Fibroblast of gingiva (primary cell): ENCODE data around the gene ATP6V1B1.

Source experiments
- DNase-seq: peaks from one replicate; pipeline ENCODE4 v3.0.0-alpha.2; 2011; ENCODE audit warnings: low read depth

The ATP6V1B1 gene

DNA sequence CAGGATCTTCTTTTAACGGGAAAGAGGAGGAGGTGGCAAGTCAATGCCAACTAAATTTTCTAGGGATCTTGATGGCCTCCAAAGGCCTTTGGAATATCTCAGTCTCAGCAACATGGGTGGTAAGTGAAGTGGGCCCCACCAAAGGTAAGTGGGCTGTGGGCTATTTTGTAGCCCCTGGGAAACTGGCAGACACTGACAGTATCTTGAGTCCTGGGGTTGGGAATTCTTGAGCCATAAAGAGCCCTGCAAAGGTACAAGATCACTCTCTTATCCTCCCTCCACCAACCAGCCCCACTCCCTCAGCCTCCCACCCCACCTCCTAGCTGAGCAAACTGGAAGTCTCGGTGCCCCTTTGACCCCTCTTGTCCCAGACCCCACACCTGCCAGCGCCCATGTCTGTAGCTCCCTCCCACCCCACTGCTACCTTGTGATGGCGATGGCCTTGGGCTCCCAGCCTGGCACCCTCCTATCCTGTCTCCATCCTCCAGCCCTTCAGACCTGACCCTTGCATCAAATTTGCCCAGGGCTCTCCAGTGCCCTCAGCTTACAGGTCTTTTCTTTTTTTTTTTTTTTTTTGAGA is 8.5 kb downstream of the ATP6V1B1 start:
- no peak for DNase-seq

DNA sequence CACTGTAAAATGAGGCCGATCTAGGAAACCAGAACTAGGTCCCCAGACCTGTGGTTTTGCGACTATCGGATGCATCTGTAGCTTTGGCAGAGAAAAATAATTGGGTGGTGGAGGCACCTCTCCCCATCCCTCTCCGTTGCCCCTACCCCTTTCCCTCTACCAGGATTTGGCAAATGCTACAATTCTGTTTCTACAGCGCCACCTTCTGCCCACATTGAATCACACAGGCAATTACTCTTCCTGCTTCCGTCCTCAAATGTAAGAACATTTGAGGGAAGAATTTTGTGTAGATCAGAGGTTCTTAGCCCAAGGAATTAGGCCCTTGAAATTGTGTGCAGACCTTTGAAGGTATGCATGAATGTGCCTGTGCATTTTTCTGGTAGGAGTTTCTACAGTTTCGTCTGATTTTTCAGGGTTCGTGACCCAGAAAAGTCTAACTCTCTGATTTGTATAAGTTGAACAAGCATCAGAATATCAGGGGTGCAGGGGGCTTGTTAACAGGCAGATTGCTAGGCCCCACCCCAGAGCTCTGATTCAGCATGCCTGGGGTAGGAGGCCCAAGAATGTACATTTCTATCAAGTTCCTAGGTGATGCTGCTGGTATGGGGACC is 11.2 kb downstream of the ATP6V1B1 start:
- peak; percentile 32 for DNase-seq

DNA sequence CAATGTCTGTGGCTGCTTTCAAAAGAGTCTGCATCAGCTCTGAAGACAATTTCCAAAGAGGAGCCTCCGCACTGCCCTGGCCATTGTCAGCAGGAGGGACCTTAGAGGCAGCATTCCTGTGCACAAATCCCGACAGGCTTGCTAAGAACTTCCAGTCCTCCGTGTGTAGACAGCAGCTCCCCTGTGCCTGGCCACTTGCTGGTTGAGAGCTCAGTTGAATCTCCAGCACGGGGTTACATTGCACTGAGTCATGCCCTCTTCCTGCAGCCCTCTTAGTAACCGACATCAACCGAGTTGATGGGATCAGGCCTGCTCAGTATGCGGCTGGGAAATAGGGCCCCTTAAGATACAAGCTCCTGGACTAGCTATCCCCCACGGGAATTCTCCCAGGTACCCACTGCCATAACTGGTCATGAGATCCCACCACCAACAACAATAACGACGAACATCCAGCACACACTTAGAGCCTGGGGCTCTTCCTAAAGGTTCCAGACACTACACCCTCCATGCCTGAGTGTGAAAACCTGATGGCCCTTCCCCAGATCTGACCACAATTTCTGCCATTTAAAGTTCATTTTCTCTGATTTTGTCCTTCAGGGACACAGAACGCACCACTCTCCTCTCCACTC is 12.0 kb downstream of the ATP6V1B1 start:
- peak; percentile 15 for DNase-seq

DNA sequence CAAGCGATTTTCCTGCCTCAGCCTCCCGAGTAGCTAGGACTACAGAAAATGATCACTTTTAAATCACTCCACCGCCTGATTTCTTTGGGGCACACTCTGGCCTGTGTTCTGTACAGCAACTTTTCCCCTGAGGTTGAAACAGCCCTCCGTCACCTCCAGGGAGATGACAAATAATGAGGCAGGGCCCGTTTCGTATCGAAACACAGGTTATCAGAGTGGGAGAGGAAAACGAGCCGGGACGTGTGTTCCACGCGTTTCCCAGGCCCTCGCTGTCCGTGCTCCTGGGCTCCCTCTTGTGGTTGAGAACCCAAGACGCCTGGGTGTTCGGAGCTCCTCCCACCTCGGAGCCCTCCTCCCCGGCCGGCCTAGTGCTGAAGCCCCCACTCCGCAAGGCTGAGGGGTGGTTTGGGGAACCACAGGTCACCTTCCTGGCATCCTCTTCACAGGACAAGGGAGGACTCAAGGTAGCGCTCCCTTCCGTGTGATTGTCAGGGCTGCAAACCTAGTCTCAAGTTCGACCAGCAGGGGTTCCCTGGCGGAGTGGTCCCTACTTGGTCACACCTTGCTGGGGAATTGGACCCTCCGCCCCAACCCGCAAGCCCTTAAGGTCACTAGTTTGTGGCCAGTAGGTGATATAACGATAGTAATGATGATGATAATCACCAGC is 12.8 kb downstream of the ATP6V1B1 start:
- peak; percentile 62 for DNase-seq

DNA sequence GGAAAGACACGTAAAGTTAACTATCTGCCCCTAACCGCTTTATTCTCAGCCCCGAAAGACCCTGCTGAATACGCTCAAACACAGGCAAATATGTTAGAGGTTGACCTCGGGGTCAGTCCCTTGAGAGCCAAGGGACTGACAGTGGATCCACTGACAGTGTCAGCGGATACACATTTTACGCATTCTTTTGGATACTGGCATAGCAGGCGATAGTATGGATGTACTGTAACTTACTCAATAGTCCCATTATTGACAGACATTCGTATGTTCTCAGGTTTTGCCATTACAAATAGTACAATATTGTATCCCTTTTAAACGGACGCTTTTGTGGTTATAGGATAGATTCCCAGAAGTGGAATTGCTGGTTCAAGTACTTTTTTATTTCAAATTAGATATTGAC is 13.4 kb downstream of the ATP6V1B1 start:
- DNase-seq = no peak

DNA sequence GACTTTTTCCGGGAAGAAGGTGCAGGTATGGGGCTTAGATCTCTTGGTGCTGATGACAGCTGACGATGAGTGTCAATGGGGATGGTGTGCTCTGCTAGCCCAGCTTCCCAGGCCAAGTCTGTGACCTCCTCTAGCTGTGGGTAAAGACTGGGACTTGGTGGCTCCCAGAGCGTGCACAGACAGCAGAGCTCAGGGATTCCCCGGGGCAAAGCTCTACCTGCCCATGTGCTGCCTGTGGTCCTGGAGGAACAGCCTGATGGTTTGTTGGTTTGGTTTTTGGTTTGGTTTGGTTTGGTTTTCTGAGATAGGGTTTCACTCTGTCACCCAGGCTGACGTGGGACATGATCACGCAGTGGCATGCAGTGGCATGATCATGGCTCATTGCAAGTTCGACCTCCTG is 19.2 kb downstream of the ATP6V1B1 start:
- no peak for DNase-seq

DNA sequence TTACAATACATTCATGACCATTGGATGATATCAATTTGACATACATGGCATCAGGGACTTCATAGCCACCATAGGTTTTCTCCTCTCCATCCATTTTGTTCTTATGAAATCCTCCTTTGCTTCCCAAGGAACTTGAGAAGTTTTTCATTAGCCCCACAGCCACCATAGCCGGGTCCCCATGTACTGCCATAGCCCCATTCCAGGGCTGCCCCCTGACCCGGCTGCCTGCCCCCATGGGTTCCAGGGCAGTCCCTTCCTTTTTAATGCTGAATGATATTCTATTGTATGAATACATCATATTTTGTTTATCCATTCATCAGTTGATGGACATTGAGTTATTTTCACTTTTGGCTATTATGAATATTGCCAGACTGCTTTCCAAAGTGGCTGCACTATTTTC is 20.4 kb downstream of the ATP6V1B1 start:
- DNase-seq = no peak

DNA sequence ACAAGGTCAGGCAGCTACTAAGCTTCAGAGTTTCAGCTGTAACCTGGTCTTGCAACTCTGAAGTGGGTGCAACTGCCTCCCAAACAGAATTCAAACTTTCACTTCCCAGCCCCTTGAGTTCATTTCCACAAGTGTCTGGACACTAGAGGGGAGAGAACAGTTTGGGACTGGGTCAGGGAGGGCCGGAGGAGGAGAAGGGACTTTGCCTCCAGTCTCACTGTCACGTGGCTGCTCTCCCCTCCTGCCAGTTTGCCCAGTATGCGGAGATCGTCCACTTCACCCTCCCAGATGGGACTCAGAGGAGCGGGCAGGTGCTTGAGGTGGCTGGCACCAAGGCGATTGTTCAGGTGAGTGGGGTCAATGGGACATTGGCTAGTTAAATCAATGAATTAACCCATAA is 22.1 kb downstream of the ATP6V1B1 start:
- DNase-seq = no peak

DNA sequence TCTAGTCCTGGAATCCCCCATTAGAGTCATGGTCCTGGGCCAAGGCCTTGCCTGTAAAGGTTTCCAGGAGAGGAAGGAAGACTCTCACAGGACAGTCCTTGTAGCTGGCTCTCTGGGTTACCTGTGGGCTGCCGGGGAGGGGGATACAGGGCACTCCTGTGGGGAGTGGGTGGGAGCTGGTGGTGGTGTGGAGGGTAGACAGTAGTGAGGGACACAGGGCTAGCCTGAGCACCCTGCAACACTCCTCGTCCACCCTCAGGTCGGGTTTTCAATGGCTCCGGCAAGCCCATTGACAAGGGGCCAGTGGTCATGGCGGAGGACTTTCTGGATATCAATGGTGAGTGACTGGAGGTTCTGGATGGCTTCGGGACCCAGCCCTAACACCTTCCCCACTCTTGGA is 23.1 kb downstream of the ATP6V1B1 start:
- DNase-seq = no peak

DNA sequence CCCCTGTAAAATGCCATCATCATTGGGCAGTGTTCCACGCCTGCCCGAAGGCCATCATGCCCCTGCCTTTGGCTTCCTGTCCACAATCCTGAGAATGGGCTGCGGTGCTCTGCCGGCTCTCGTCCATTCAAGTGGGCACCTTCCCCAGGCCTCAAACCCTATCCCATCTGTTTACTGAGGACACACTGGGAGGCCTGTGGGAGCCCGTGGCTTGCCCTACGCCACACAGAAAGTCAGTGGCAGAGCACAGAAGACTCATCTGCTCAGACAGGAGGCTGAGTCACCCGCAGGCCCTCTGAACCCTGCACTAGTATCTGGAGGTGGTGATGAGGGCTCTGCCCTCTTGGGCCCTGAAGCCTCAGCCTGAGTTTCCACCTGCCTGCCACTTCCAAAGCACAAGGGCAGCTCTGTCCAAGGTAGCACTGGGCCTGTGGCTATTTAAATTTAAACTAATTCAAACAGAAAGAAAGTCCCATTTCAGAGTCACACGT is 23.6 kb downstream of the ATP6V1B1 start:
- no peak for DNase-seq

DNA sequence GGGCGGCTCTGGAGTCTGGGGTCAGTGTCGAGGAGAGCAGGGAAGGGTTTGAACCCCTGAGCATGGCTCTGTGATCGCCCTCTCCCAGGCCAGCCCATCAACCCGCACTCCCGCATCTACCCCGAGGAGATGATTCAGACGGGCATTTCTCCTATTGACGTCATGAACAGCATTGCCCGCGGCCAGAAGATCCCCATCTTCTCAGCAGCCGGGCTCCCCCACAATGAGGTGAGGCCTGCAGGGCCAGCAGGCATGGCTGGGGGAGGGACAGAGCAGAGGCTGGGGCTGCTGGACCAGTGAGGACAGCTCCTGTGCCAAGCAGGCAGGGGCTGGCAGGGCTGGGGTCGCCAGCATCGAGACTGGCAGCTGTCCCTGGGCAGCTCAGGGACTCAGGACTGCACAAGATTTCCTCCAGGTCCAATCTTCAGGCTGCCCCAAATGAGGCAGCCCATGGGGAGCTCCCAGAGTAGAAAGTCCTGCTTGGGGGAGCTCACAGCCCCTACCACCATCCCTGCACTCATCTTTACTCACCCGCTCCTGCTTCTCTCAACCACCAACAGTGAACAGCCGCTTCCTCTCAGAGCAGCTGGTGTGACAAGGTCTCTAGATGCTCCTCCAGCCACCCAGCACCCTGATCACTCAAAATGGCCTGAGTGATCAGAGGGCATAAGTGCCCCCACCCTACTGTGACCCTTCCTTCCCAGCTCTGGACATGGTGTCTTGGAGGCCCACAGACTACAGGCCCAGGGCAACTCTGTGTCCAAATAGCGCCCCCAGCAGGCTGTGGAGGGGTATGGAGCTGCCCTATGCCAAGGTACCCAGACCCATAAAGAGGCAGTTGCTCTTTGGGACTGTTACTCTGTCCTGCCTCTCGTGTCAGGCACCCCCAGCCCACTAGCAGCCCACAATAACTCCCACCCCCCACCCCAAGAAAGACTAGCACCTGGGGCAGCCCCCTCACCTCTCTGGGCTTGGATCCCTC is 24.4 kb downstream of the ATP6V1B1 start:
- no peak for DNase-seq

DNA sequence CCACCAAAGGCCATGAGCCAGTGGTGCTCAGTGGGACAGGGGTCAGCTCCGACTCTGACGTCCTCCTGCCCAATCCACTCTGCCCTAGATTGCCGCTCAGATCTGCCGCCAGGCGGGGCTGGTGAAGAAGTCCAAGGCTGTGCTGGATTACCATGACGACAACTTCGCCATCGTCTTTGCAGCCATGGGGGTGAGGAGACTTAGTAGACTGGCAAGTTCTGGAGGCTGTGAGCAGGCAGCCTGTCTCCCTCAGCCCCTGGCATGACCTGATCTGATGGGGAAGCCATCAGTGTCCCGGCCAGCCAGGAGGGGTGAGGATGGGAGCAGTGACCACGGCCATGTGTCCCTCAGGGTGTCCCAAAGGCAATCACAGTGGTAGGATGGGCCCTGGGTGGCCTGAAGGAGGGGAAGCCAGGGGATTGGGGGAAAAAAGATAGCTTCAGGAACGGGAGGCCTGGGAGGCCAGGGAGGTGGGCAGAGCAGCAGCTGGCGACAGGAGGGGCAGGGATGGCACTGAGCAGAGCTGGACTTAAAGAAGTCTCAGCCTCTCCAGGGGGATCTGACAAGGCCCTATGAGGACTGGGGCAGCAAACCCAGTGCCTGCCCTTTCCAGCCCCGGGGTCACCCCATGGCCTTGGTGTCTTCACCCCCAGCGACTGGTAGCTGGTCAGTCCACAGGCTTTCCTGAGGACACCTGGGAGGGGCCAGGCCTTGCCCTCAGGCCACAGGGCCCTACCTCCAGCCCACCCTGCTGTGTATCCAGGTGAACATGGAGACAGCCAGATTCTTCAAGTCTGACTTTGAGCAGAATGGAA is 25.3 kb downstream of the ATP6V1B1 start:
- no peak for DNase-seq

DNA sequence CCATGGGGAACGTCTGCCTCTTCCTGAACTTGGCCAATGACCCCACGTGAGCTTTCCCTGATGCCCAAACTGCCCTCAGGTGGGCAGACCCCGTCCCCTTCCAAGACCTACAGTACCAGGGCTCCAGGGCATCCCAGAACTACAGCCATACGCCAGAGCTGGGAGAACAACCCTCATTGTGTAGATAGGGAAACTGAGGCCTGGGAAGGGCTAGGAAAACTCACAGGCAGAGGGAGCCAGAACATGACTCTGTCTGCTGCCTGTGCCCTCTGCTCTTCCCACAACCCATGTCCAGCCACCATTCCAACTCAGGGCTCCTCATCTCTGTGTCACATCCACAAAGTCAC is 25.9 kb downstream of the ATP6V1B1 start:
- DNase-seq = no peak

DNA sequence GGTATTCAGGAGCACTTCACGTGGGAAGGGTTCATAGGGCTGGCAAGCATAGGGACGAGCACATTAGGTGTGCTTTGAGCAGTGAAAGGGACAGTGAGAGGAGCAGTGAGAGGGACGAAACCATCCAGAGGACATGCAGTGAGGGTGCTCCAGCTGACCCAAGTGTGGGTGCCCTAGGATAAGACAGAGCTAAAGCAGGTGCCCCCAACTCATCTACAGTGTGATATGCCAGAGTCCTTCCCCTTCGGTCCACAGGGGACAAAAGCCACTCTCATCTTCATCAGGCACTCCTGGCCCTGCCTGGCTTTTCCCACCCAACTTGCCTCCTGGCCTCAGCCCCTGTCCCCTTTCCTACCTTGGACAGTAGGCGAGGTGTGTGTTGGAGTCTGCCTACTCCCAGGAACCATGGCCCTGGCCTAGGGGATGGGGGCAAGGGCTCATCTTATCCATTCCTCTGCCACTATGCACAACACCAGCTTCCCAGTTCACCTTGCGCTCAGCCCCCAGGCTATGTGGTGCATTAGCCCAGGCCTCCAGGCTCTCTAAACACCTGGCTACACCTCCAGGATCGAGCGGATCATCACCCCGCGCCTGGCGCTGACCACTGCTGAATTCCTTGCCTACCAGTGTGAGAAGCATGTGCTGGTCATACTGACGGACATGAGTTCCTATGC is 26.6 kb downstream of the ATP6V1B1 start:
- no peak for DNase-seq

DNA sequence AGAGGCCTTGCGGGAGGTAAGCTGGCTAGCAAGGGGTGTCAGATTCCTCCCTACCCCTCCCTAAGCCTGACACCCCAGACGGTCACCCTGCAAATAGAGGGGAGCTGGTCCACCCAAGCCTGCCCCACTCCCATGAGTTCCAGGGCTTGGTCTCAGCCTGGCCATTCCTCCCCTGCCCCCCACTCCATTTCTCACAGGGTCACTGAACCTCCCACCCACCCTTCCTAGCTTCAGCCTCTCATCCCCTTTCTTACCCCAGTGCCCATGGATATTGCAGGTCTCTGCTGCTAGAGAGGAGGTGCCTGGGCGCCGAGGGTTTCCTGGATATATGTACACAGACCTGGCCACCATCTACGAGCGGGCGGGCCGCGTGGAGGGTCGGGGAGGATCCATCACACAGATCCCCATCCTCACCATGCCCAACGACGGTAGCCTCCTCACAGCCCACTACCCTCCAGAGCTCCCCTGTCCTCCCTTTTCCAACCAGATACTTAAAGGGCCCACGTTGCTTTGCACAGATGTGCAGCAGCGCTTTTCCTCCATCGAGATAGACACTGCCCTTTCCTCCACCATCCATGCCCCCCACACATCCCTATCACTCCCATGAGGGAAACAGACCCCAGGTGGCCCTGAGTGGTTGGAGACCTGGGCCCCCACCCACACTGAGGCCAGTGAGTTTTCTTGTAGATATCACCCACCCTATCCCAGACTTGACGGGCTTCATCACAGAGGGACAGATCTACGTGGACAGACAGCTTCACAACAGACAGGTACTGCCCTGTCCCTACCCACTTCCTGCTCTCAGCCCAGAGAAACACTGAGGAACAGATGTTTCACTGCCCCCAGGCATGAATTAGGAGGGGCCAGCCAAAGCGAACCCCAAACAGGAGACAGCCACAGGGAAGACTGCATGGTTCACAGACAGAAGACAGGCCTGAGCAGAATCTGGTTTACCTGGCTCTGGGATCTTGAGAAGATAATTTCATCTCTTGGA is 27.5 kb downstream of the ATP6V1B1 start:
- no peak for DNase-seq

DNA sequence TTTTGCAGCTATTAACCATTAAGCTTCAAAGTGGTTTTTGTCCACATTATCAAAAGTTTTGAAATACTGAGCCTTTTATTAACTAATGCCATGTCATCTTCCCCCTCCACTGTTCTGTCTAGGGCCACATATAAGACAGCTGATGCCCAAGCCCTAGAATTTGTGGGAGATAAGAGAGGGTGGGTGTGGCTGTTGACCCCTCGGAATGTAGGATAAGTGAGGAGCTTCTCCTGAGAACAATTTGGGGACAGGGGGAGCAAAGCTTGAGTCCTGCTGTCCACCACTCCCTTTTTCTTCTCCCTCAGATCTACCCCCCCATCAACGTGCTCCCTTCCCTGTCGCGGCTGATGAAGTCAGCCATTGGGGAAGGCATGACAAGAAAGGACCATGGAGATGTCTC is 28.4 kb downstream of the ATP6V1B1 start:
- DNase-seq = no peak

DNA sequence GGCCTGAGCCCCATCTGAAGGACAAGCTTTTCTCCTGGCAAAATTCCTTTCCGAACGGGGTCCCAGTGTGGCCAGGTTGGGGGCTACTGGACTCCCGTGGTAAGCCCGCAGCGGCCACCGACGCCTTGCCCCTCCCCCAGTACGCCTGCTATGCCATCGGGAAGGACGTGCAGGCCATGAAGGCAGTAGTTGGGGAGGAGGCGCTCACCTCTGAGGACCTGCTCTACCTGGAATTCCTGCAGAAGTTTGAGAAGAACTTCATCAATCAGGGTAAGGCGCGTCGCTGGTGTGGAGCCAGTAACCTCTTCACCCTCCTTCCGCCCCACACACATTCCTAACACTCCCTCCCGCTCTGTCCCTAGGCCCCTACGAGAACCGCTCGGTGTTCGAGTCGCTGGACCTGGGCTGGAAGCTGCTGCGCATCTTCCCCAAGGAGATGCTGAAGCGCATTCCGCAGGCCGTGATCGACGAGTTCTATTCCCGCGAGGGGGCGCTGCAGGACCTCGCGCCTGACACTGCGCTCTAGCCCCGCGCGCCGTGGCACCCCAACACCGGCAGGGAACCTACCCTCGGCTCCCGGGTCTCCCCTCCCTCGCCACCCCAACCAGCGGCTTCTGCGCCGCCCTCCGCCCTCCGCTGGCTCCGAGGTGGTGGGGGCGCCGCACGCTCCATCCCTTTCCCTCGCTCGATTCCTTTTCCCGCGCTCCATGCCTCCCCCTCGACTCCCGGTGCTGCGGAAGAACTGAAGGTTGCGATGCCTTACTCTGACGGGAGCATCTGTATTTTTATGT is 29.1 kb downstream of the ATP6V1B1 start:
- peak; percentile 50 for DNase-seq

DNA sequence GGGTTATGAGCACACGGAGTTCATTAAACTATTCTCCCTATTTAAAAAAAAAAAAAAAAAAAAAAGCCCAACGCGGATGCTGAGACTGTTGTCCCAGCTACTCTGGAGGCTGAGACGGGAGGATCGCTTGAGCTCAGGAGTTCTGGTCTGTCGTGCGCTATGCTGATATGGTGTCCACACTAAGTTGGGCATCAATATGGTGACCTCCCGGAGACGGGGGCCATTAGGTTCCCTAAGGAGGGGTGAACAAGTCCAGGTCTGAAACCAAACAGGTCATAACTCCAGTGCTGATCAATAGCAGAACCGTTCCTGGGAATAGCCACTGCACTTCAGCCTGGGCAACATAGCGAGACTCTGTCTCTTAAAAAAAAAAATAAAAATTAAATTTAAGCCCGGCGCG is 29.8 kb downstream of the ATP6V1B1 start:
- no peak for DNase-seq

DNA sequence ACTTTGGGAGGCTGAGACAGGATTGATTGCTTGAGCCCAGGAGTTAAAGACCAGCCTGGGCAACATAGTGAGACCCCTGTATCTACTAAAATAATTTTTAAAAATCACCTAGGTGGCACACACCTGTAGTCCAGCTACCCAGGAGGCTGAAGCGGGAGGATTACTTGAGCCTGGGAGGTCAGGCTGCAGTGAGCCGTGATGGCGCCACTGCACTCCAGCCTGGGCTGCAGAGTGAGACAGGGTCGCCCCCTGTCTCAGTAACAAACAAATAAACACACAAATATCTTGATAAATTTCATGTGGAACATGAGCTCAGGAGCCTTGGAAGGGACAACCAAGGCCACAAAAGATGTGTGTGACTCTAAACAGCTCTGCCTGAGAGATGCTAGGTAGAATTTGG is 31.0 kb downstream of the ATP6V1B1 start:
- DNase-seq = no peak
